Measurements from ENCODE around the gene TEX29.

The TEX29 gene

DNA sequence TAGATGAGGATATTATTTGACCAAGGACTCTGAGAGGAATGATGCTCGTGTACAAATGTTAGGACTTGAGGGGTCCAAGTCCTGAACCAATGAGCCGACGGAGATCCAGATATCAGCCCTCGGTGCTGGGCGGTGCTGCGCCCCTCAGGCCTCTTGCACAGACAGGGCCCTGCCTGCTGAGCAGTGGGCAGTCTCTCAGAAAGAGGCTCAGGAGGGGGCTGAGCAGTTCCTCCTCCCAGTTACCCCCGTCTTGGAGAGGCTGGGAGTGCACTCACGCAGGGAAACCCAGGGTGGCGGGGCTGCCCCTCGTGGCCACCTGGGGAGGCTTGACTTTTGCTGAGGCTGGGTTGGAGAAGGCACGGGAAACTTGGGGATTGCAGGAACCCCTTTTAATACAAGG is 18.4 kb downstream of the TEX29 start:
- Histone ChIP-seq H3K4me3 (no peak overlapping the region), H3K4me2 (no peak overlapping the region), H3K27ac (no peak overlapping the region), H3K9ac (no peak overlapping the region), H3K4me1 (no peaks in the 10 kb centered on the region; a peak in 1 of 20 replicates), H3K9me3 (replicated peaks in 1 of 11) (peaks cover 6 to 15% (median 9%) of the 10 kb centered on the region in 11 experiments; a peak in 19 of 22 replicates), H4K20me1 (no peaks in the 10 kb centered on the region), H3K36me3 (no peaks in the 10 kb centered on the region; a peak in 1 of 22 replicates), H3K27me3 (no peaks in the 10 kb centered on the region)
- TF ChIP-seq Cebpa-rat (IDR thresholded peaks at IDR 0.05), result no peak

DNA sequence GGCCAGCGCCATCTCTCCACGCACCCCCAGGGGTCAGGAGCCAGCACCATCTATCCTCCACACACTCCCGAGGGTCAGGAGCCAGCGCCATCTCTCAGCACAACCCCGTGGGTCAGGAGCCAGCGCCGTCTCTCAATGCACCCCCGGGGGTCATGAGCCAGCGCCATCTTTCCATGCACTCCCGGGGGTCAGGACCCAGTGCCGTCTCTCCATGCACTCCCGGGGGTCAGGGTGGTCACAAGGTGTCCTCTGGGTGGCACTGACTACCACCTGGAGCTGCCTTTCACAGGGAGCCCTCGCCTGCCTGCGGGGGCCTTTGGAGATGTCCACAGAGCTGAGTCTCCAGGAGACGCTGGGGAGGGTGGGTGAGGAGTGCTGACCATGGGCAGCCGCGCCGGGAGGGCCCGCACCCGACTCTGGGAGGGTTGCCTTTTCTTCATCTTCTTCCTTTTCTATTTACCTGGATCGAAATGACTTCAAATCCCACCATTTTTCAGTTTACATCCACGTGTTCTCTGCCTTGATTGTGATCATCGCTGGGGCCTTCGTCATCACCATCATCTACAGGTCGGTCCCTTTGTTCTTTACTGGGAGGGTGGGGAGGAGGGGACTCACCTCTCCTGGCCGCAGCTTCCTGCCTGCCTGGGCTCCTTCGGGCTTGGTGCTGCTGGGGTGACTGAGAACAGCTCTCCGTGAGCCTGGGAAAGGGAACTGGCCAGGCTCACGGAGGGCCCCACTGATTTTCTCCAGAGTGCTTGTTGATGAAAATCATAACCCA is 19.1 kb downstream of the TEX29 start:
- Histone ChIP-seq H3K9me3 (replicated peaks in 1 of 11) (peaks cover 0 to 7% (median 3%) of the 10 kb centered on the region in 11 experiments; a peak in 14 of 22 replicates), H4K20me1 (no peaks in the 10 kb centered on the region), H3K4me3 (no peak overlapping the region), H3K9ac (no peak overlapping the region), H3K4me1 (no peaks in the 10 kb centered on the region; a peak in 1 of 20 replicates), H3K27me3 (no peaks in the 10 kb centered on the region), H3K36me3 (no peaks in the 10 kb centered on the region), H3K4me2 (no peak overlapping the region), H3K27ac (no peak overlapping the region)
- TF ChIP-seq Cebpa-rat (IDR thresholded peaks at IDR 0.05), result no peak

DNA sequence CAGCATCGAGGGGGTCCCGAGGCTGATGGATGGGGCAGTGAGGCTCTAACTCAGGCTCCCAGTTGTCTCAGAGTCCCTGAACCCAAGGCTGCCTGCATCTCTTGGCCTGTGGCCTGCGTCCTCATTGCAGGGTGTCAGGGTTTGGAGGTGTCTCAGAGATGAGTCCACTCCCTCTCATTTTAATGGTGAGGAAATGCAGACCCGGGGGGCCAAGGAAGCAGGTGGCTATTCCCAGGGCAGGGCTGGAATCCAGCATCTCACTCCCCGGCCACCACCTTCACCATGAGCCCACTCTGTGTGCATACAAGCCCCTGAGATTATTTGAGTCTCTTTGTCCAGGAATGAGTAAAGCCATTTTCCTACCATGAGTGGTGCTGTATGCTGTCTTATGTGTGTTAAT is 21.4 kb downstream of the TEX29 start:
- Histone ChIP-seq H3K27me3 (no peaks in the 10 kb centered on the region), H3K9me3 (replicated peaks in 1 of 11) (no peaks in the 10 kb centered on the region), H3K36me3 (no peaks in the 10 kb centered on the region), H3K27ac (no peak overlapping the region), H3K4me1 (no peaks in the 10 kb centered on the region; a peak in 1 of 20 replicates), H3K9ac (no peak overlapping the region), H3K4me2 (no peak overlapping the region), H4K20me1 (no peaks in the 10 kb centered on the region), H3K4me3 (no peak overlapping the region)
- no peak for TF ChIP-seq Cebpa-rat (IDR thresholded peaks at IDR 0.05)

DNA sequence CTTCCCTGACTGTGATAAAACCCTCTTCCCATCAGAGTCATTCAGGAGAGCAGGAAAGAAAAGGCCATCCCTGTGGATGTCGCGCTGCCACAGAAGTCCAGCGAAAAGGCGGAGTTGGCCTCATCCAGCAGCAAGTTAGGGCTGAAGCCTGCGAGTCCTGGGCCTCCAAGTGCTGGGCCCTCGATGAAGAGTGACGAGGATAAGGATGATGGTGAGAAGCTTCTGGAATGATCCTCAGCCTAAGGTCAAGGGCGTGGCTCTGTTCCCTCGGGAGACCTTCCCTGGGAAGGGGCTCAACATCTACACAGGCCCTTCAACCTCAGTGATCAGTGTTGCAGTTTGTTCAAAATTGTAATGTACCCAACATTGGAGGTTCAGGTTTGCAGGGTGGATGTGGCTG is 22.3 kb downstream of the TEX29 start:
- H3K9me3 ChIP-seq (replicated peaks in 1 of 11), result no peaks in the 10 kb centered on the region
- TF ChIP-seq Cebpa-rat (IDR thresholded peaks at IDR 0.05), result no peak
- no peak overlapping the region for H3K9ac ChIP-seq
- no peaks in the 10 kb centered on the region for H3K27me3 ChIP-seq
- H3K27ac ChIP-seq, result no peak overlapping the region
- H3K4me3 ChIP-seq, result no peak overlapping the region
- no peaks in the 10 kb centered on the region for H3K36me3 ChIP-seq
- H3K4me1 ChIP-seq, result no peaks in the 10 kb centered on the region
- no peak overlapping the region for H3K4me2 ChIP-seq
- H4K20me1 ChIP-seq, result no peaks in the 10 kb centered on the region

DNA sequence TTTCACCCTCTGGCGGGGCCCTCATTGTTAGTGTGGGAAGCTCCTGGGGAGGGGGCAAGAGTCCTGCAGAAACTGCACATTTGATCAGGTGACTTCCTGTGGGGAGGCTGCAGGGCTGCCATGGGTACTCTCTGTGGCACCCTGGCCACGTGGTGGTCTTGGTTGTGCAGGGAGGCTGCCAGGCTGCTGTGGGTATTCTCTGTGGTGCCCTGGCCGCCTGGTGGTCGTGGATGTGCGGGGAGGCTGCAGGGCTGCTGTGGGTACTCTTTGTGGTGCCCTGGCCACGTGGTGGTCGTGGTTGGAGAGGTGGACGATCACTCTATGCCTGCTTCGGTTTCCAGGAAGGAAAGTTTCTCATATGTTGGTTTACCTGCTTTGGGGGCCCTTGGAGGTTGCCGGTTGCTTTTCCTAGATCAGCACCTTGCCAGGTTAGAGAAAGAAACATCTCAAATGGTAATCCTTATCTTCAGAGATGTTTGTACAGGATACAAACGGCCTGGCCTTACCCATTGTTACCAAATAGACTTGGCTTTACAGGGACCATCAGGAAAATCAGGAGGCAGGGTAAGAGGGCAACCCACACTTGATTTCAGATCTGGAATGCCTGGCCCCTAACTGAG is 22.9 kb downstream of the TEX29 start:
- no peak overlapping the region for H3K27ac ChIP-seq
- H3K27me3 ChIP-seq, result no peaks in the 10 kb centered on the region
- no peaks in the 10 kb centered on the region for H3K36me3 ChIP-seq
- 0 out of 22 replicates have a peak, but pooled peaks cover 0 to 4% (median 0%) of the 10 kb centered on the region in 11 experiments for H3K9me3 ChIP-seq (replicated peaks in 1 of 11)
- no peak overlapping the region for H3K4me3 ChIP-seq
- H4K20me1 ChIP-seq, result no peaks in the 10 kb centered on the region
- H3K9ac ChIP-seq, result no peak overlapping the region
- TF ChIP-seq Cebpa-rat (IDR thresholded peaks at IDR 0.05), result no peak
- no peak overlapping the region for H3K4me2 ChIP-seq
- H3K4me1 ChIP-seq, result no peaks in the 10 kb centered on the region

DNA sequence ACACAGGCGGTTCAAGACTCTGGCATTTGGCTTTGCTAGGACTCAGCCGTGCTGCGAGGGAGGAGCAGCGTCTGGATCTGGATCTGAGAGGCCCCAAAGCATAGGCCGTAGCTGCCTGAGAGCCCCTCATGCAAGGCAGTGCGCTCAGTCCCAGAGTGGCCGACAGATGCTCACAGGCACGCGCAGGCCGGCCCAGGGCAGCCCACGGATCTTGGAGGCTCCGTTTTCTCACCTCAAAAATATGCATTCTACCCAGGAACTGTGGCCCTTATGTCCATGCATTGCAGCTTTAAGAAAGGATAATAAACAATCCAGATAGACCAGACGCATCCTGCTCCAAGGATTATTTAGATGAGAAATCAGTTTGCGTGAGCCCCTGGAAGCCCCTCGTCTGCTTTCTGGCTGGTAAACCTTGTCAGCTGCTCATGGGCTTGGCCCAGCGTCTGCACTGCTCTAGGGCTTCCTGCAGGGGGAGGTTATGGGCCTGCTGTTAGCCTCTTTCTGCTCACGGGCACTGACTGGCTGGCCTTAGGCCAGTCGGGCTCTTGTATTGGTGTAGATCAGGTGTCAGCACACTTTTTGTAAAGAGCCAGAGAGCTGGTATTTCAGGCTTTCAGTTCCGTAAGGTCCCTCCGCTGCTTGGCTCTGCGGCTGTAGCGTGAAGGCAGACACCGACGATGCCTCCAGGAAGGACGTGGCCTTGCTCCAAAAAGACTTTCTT is 24.2 kb downstream of the TEX29 start:
- Histone ChIP-seq H3K27ac (no peak overlapping the region), H3K4me2 (no peak overlapping the region), H3K4me1 (no peaks in the 10 kb centered on the region), H3K9me3 (replicated peaks in 1 of 11) (peaks cover 0 to 18% (median 0%) of the 10 kb centered on the region in 11 experiments; a peak in 6 of 22 replicates), H3K27me3 (no peaks in the 10 kb centered on the region), H4K20me1 (no peaks in the 10 kb centered on the region), H3K9ac (no peak overlapping the region), H3K4me3 (no peak overlapping the region), H3K36me3 (no peaks in the 10 kb centered on the region)
- no peak for TF ChIP-seq Cebpa-rat (IDR thresholded peaks at IDR 0.05)

DNA sequence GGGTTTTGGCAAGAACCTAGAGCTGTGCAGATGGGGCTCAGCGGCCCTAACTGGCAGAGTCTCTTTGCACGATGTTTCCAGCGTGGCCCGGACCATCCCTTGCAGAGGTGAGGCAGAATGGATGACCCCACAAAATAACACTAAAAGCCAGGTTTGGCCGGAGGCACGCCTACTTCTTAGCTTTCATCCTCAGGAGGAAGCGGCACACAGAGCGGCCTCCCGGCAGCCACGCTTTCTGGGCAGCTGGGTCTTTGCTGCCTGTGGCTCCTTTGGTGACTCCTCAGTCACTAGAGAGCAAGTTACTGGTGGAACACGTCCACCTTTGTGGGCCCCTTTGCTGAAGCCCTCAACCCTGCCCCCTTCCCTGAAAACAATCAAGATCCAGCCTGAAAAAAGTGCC is 25.2 kb downstream of the TEX29 start:
- no peaks in the 10 kb centered on the region for H4K20me1 ChIP-seq
- H3K4me3 ChIP-seq, result no peak overlapping the region
- H3K4me1 ChIP-seq, result no peaks in the 10 kb centered on the region
- no peaks in the 10 kb centered on the region for H3K36me3 ChIP-seq
- peaks cover 0 to 23% (median 2%) of the 10 kb centered on the region in 11 experiments; a peak in 9 of 22 replicates for H3K9me3 ChIP-seq (replicated peaks in 1 of 11)
- H3K9ac ChIP-seq, result no peak overlapping the region
- no peak overlapping the region for H3K27ac ChIP-seq
- H3K4me2 ChIP-seq, result no peak overlapping the region
- H3K27me3 ChIP-seq, result no peaks in the 10 kb centered on the region
- TF ChIP-seq Cebpa-rat (IDR thresholded peaks at IDR 0.05), result no peak

DNA sequence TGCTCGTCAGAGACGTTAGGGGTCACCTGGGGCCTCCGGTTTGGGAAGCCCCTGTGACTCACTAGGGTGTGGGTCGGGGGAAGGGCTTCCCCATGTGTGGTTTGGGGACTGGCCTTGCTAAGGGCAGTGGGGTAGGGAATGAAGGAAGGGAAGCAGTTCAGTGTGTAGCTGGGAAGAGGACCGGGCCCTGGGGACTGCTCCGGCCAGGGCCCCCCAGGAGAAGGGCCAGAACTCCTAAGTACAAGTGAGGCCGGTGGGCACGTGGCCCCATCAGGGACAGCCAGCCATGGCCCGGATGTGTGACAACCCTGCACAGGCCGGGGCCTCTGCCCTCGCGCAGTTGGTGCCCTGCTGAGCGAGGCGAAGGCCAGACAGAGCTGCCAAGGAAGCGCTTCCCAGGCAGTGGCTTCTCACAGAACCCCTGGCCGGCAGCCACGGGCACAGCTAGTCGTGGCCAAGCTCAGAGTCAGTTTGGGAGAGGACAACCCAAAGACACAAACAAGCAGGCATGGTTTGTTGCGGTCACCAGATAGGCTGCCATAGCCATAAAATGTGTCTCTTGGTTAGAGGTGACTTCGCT is 25.7 kb downstream of the TEX29 start:
- Histone ChIP-seq H3K9me3 (replicated peaks in 1 of 11) (peaks cover 0 to 23% (median 4%) of the 10 kb centered on the region in 11 experiments; a peak in 11 of 22 replicates), H3K9ac (no peak overlapping the region), H3K36me3 (no peaks in the 10 kb centered on the region), H4K20me1 (no peaks in the 10 kb centered on the region), H3K27me3 (no peaks in the 10 kb centered on the region), H3K4me3 (no peak overlapping the region), H3K4me2 (no peak overlapping the region), H3K27ac (no peak overlapping the region), H3K4me1 (no peaks in the 10 kb centered on the region)
- TF ChIP-seq Cebpa-rat (IDR thresholded peaks at IDR 0.05), result no peak

DNA sequence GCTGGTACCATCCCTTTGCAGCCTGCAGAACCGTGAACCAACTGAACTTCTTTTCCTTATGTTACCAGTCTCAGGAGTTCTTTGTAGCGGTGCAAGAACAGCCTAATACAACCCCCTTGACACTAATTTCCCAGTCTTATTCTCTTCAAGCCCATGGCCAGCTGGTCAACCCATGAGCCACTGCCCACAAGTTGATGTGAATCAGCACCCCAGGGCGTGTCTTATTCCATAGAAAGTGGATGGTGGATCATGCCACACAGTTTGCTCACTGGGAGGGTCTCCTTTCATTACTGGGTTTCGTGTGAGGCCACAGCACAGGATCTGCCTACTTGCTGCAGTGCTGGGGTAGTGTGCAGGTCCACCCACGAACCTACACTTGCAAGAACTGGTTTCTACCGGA is 27.0 kb downstream of the TEX29 start:
- Histone ChIP-seq H3K27me3 (no peaks in the 10 kb centered on the region), H3K4me2 (no peak overlapping the region), H3K27ac (no peak overlapping the region), H3K9ac (no peak overlapping the region), H3K36me3 (no peaks in the 10 kb centered on the region), H4K20me1 (no peaks in the 10 kb centered on the region), H3K9me3 (replicated peaks in 1 of 11) (peaks cover 5 to 36% (median 13%) of the 10 kb centered on the region in 11 experiments; a peak in 21 of 22 replicates), H3K4me3 (no peak overlapping the region), H3K4me1 (no peaks in the 10 kb centered on the region)
- TF ChIP-seq Cebpa-rat (IDR thresholded peaks at IDR 0.05), result no peak

Data from BLaER1 treated with 17β-estradiol and CSF1 and Interleukin-3, amounts not matched to agents 10 nM and 100 nM (cell line).